ENCODE data around the gene INSL3.
A peak's percentile ranks its signal among the peaks of the same experiment; 100 is the strongest.

GRCh38 chr19:17766543-17767131 lies 54.7 kb downstream of the INSL3 start:
- TF ChIP-seq CTCF (IDR thresholded peaks at IDR 0.05) = peak; percentile 64 to 84 (median 78)
- no peak for TF ChIP-seq POLR2A (IDR thresholded peaks at IDR 0.05)
